Hematopoietic multipotent progenitor cell (in vitro differentiated cells): ENCODE measurements around the gene PITHD1. TPM values are rescaled to one million over a fixed set of nuclear protein-coding genes. Genes with fewer than 3 reads are reported as not detected.
"Not testable (repeated sequence)": the region's sequence is repeated elsewhere in the genome, so short reads cannot be mapped to it uniquely, and the experiment has no call there.

ENCODE experiments used
- DNase-seq, 3 donors: peaks; one replicate each; pipeline ENCODE4 v3.0.0-alpha.2; 2011 to 2015; ENCODE audit warnings: low read depth in 2 of 3, low spot score in 2 of 3
- total RNA-seq: library from RNA; depleted of rRNA; stranded (reverse); fragments of >200 nt; gene quantifications from one replicate; pipeline ENCODE4 v1.2.3, GENCODE V29; 2012

Gene PITHD1
- total RNA-seq, 1 donor, result 34.5 TPM

- peak in 1 of 3 donors; percentile 51 for DNase-seq
Measured at GRCh38 chr1:23816906-23817305, 38.7 kb downstream of the PITHD1 start.

- DNase-seq, result no peak
Measured at GRCh38 chr1:23817633-23818032, 39.4 kb downstream of the PITHD1 start.

GRCh38 chr1:23823767-23824166 is 45.5 kb downstream of the PITHD1 start:
- DNase-seq, result no peak

GRCh38 chr1:23824711-23825075 is 46.5 kb downstream of the PITHD1 start:
- no peak for DNase-seq

- peak; percentile 55 to 94 (median 91) for DNase-seq
Measured at GRCh38 chr1:23825076-23825761, 47.0 kb downstream of the PITHD1 start, which contains the start of gene HMGCL. HMGCL (minus strand) TSS chr1:23825429; CDS start chr1:23825415, 14 bp downstream.

GRCh38 chr1:23825762-23826522 is 47.7 kb downstream of the PITHD1 start:
- DNase-seq, result no peak

- not testable (repeated sequence) for DNase-seq
Measured at GRCh38 chr1:23826590-23826989, 48.4 kb downstream of the PITHD1 start.

GRCh38 chr1:23827717-23828116 is 49.5 kb downstream of the PITHD1 start:
- no peak for DNase-seq

GRCh38 chr1:23834156-23834555 is 55.9 kb downstream of the PITHD1 start:
- DNase-seq, result not testable (repeated sequence)

- peak in 1 of 3 donors; percentile 37 for DNase-seq
Measured at GRCh38 chr1:23836037-23836436, 57.8 kb downstream of the PITHD1 start.

Other genes with a start within 250 kb of the PITHD1 start
- 2.4 TPM for gene E2F2, start 247.2 kb upstream of the PITHD1 start, total RNA-seq
- 186 TPM for gene ID3, start 218.9 kb upstream of the PITHD1 start, total RNA-seq
- 846 TPM for gene RPL11, start 86.6 kb upstream of the PITHD1 start, total RNA-seq
- 11.0 TPM for gene ELOA, start 34.9 kb upstream of the PITHD1 start, total RNA-seq
- 75.9 TPM for gene LYPLA2, start 12.7 kb downstream of the PITHD1 start, total RNA-seq
- gene GALE, start 22.3 kb downstream of the PITHD1 start, total RNA-seq, result 12.4 TPM
- gene HMGCL, start 47.0 kb downstream of the PITHD1 start, total RNA-seq, result 31.8 TPM
- 18.9 TPM for gene FUCA1, start 89.9 kb downstream of the PITHD1 start, total RNA-seq
- 1.3 TPM for gene CNR2, start 134.9 kb downstream of the PITHD1 start, total RNA-seq
- gene PNRC2, start 181.4 kb downstream of the PITHD1 start, total RNA-seq, result 121 TPM
- gene SRSF10, start 201.9 kb downstream of the PITHD1 start, total RNA-seq, result 113 TPM